HFFc6 (cell line): ENCODE measurements around the gene IL17RE. TPM values are rescaled to one million over a fixed set of nuclear protein-coding genes. Genes with fewer than 3 reads are reported as not detected.

Source experiments
- DNase-seq: peaks from one replicate; pipeline ENCODE4 v3.0.0-alpha.2; 2018
- H3K27ac Mint-ChIP-seq: 2 replicates; pipeline ENCODE4 v1.8.0; 2020; ENCODE audit warnings: mild to moderate bottlenecking, mixed read lengths
- H3K27me3 Mint-ChIP-seq: 2 replicates; pipeline ENCODE4 v1.8.0; 2021; ENCODE audit warnings: mild to moderate bottlenecking, moderate library complexity, mixed read lengths; ENCODE audit not compliant: insufficient read depth
- H3K36me3 Mint-ChIP-seq: 2 replicates; pipeline ENCODE4 v1.8.0; 2021; ENCODE audit warnings: low read depth, mixed read lengths
- H3K4me1 Mint-ChIP-seq: 2 replicates; pipeline ENCODE4 v1.8.0; 2020; ENCODE audit warnings: low read depth, mixed read lengths
- H3K4me3 Mint-ChIP-seq: 2 replicates; pipeline ENCODE4 v1.8.0; 2020; ENCODE audit warnings: mild to moderate bottlenecking, moderate library complexity, mixed read lengths
- H3K9me3 Mint-ChIP-seq: 2 replicates; pipeline ENCODE4 v1.8.0; 2020; ENCODE audit warnings: mild to moderate bottlenecking, mixed read lengths
- total RNA-seq, 6 experiments: library from RNA; stranded (reverse); fragmentation: NEBNext Ultra II Directional; extraction: Animal tissue kit (Norgen Biotek cat#: 25700); gene quantifications; 2 replicates in 1 of 6; 3 replicates in 5 of 6; pipeline ENCODE4 v1.2.3, GENCODE V29; 2021
- TF ChIP-seq, protein P1 (sequence below): fragments of 200-600 bp; sonication (generic); IDR thresholded peaks from 2 replicates; pipeline ENCODE4 v1.5.0; 2021; ENCODE audit warnings: antibody characterized with exemption, mild to moderate bottlenecking

The IL17RE gene
- total RNA-seq, 6 experiments from 2014 or later, result 0.51 to 0.80 (median 0.65) TPM

DNA sequence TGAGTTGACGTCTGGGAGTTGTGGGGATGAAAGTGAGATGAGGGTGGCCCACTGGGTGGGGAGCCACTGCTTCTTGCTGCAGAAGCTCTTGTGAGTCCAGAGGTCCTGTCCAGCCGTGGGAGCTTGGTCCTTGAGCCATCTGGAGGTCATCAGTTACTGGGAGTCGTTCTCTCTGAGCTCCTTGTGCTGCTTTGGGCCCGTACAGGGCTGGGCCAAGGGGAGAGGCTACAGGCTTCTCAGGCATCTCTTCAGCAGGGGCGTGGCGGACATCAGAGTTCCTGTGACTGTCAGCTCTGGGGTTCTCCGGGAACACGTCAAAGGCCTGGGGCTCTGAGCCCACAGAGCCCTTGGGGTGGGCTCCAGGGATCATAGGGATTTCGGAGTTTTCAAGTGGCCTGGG, 47.0 kb downstream of the IL17RE start:
- TF ChIP-seq, protein P1, sequence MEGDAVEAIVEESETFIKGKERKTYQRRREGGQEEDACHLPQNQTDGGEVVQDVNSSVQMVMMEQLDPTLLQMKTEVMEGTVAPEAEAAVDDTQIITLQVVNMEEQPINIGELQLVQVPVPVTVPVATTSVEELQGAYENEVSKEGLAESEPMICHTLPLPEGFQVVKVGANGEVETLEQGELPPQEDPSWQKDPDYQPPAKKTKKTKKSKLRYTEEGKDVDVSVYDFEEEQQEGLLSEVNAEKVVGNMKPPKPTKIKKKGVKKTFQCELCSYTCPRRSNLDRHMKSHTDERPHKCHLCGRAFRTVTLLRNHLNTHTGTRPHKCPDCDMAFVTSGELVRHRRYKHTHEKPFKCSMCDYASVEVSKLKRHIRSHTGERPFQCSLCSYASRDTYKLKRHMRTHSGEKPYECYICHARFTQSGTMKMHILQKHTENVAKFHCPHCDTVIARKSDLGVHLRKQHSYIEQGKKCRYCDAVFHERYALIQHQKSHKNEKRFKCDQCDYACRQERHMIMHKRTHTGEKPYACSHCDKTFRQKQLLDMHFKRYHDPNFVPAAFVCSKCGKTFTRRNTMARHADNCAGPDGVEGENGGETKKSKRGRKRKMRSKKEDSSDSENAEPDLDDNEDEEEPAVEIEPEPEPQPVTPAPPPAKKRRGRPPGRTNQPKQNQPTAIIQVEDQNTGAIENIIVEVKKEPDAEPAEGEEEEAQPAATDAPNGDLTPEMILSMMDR, result no peak
- H3K27ac Mint-ChIP-seq, result no peak overlapping the region
- no peaks in the 10 kb centered on the region; the same call in 1 of the 2 replicates for H3K36me3 Mint-ChIP-seq
- no peaks in the 10 kb centered on the region for H3K9me3 Mint-ChIP-seq
- DNase-seq, result no peak
- H3K27me3 Mint-ChIP-seq, result peaks cover 1% of the 10 kb centered on the region
- peaks cover 19% of the 10 kb centered on the region for H3K4me1 Mint-ChIP-seq
- no peak overlapping the region for H3K4me3 Mint-ChIP-seq

DNA sequence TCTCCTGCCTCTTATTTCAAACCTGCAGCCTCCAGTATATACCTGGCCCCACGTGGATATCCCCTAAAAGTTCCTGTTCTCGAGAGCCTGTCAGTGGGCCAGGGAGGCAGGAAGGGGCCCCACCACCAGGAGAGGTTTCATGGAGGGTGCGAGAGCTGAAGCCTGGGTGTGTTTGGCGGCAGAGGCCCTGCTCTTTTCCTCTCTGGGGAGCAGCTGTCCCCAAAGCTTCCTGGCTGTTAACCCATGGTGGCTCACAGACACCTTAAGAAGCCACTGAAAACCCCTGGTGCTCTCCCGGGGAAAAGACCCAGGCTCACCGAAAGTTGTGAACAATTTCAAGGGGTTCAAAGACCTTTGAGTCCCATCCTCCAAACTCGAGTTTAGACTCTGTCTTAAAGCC, 48.5 kb downstream of the IL17RE start:
- Mint-ChIP-seq H3K4me3 (peak overlapping the region; percentile 85), H3K4me1 (peaks cover 30% of the 10 kb centered on the region), H3K36me3 (no peaks in the 10 kb centered on the region), H3K9me3 (no peaks in the 10 kb centered on the region), H3K27ac (no peak overlapping the region), H3K27me3 (peaks cover 1% of the 10 kb centered on the region)
- TF ChIP-seq, protein P1, result no peak
- DNase-seq, result no peak

DNA sequence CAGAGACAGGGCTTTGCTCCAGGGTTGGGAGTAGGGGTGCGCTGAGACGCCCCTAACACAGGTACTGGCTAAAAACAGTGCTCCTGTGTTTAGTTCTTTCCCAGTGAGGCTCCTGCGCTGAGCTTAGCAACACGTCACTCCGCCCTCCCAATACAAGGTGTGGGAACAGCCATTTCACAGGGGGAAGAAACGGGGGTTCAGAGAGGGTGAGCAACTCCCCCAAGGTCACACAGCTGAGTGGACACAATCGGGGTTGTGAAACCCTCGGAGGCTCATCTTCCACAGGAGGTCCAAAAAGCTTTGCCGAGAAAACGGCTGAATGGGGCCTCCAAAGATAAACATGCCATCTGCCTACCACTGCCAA, 48.9 kb downstream of the IL17RE start:
- TF ChIP-seq, protein P1, result no peak
- Mint-ChIP-seq H3K36me3 (no peaks in the 10 kb centered on the region), H3K27ac (no peak overlapping the region), H3K4me3 (peak overlapping the region; percentile 85), H3K27me3 (peaks cover 1% of the 10 kb centered on the region), H3K4me1 (peaks cover 32% of the 10 kb centered on the region), H3K9me3 (no peaks in the 10 kb centered on the region)
- DNase-seq, result no peak

DNA sequence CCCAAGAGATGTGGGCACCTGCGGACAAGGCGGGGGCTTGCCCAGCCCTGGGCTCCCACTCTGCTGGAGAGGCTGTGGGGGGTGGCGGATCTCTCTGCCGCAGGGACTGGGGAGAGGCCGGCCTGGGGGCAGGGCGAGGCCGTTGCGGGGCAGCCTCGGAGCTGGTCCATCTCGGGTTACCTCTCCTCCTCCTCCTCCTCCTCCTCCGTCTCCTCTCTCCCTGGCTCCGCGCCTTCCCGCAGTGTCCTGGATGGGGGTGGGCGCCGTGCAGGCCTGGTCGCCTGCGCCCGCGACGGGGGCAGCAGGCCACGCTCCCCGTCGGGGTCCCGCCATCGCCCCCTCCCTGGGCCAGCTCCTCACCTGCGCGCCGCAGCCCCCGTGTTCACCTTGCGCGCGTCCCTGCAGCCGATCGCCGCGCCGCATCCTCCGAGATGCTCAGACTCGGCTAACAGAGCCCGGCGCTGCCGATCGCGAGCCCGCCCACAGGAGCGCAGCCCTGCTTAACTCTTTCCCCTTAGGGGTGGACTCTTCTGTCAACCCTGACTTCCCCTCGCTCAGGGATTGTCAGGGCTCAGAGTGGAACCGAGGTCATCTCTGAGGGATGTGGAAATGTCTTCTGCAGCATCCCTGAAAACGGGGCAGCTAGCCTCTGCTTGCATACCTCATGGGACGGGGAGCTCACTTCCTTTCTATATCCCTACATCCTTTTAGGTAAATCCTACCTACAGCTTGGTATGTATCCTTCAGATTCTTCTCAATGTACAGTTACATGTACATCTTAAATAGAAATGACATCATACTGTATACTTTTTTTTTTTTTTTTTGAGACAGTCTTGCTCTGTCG, 49.5 kb downstream of the IL17RE start, which contains the start of gene PRRT3:
PRRT3 (minus strand) TSS at position 447 of the 844 bp plus-strand sequence. CDS start 2,293 bp downstream, outside the sequence.
- TF ChIP-seq, protein P1, result no peak
- DNase-seq, result no peak
- Mint-ChIP-seq H3K27ac (no peak within 1 kb of the TSS), H3K4me3 (peak within 1 kb of the TSS; percentile 85), H3K27me3 (peaks cover 1% of the 10 kb centered on the region), H3K36me3 (no peaks in the 10 kb centered on the region), H3K9me3 (no peaks in the 10 kb centered on the region), H3K4me1 (peaks cover 30% of the 10 kb centered on the region)

DNA sequence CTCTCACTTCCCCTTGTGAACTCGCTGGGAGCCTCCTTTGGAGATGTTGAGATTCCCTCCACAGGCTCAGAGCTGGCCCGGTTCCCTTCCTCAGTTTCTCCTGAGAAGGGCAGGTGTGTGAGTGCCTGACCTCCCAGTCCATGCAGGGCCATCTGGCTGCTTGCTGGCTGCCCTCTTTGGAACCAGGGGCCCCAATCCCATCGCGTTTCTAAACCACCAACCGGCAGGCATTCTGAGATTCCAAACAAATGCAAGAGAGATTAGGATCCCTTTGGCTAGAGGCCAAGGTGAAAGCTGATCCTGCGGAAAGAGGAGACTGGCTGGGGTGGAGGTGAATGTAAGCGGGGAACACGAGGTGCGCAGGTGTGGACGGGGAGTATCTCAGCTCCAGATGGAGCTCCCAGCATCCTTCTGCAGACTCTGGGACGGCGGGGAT, 52.4 kb downstream of the IL17RE start:
- no peaks in the 10 kb centered on the region for H3K36me3 Mint-ChIP-seq
- H3K9me3 Mint-ChIP-seq, result no peaks in the 10 kb centered on the region
- H3K27me3 Mint-ChIP-seq, result no peaks in the 10 kb centered on the region; the same call in none of the 2 replicates
- TF ChIP-seq, protein P1, result no peak
- H3K4me3 Mint-ChIP-seq, result no peak overlapping the region
- DNase-seq, result no peak
- peaks cover 27% of the 10 kb centered on the region for H3K4me1 Mint-ChIP-seq
- no peak overlapping the region for H3K27ac Mint-ChIP-seq
